ENCODE measurements around the gene TBC1D7.
A peak's percentile ranks its signal among the peaks of the same experiment; 100 is the strongest.

TBC1D7 gene

GRCh38 chr6:13360671-13361540 lies 32.6 kb upstream of the TBC1D7 start:
- no peak overlapping the region for H3K4me2 ChIP-seq
- no peak for TF ChIP-seq CTCF (conservative IDR thresholded peaks at IDR 0.05; ENCODE audit: low read depth, low read length)
- H4K20me1 ChIP-seq (ENCODE audit: insufficient read depth): no peaks in the 10 kb centered on the region
- H3K4me1 ChIP-seq (ENCODE audit: low read depth, poor library complexity, severe bottlenecking): peaks cover 26% of the 10 kb centered on the region
- H3K9ac ChIP-seq: no peak overlapping the region
- H3K79me2 ChIP-seq (ENCODE audit: insufficient read depth, low read depth): no peaks in the 10 kb centered on the region
- H3K36me3 ChIP-seq (ENCODE audit: insufficient read depth): no peaks in the 10 kb centered on the region
- H3K27ac ChIP-seq: no peak overlapping the region
- H2AFZ ChIP-seq (ENCODE audit: low read depth): no peak overlapping the region
- H3K27me3 ChIP-seq (ENCODE audit: insufficient read depth, low read depth): no peaks in the 10 kb centered on the region
- H3K4me3 ChIP-seq (IDR thresholded peaks at IDR 0.05; ENCODE audit: insufficient read depth, low read depth, low read length): no peak overlapping the region

- Histone ChIP-seq H3K79me2 (ENCODE audit: insufficient read depth, low read depth) (no peaks in the 10 kb centered on the region), H4K20me1 (ENCODE audit: insufficient read depth) (no peaks in the 10 kb centered on the region), H3K27me3 (ENCODE audit: insufficient read depth, low read depth) (no peaks in the 10 kb centered on the region), H3K9ac (no peak overlapping the region), H3K36me3 (ENCODE audit: insufficient read depth) (no peaks in the 10 kb centered on the region), H3K4me3 (IDR thresholded peaks at IDR 0.05; ENCODE audit: insufficient read depth, low read depth, low read length) (no peak overlapping the region), H2AFZ (ENCODE audit: low read depth) (no peak overlapping the region), H3K27ac (no peak overlapping the region), H3K4me2 (no peak overlapping the region), H3K4me1 (ENCODE audit: low read depth, poor library complexity, severe bottlenecking) (peaks cover 42% of the 10 kb centered on the region)
- no peak for TF ChIP-seq CTCF (conservative IDR thresholded peaks at IDR 0.05; ENCODE audit: low read depth, low read length)
Measured at GRCh38 chr6:13359287-13359686, 30.9 kb upstream of the TBC1D7 start.

GRCh38 chr6:13358511-13358910 lies 30.2 kb upstream of the TBC1D7 start:
- Histone ChIP-seq H3K36me3 (ENCODE audit: insufficient read depth) (no peaks in the 10 kb centered on the region), H3K9ac (no peak overlapping the region), H3K79me2 (ENCODE audit: insufficient read depth, low read depth) (no peaks in the 10 kb centered on the region), H4K20me1 (ENCODE audit: insufficient read depth) (no peaks in the 10 kb centered on the region), H2AFZ (ENCODE audit: low read depth) (no peak overlapping the region), H3K4me3 (IDR thresholded peaks at IDR 0.05; ENCODE audit: insufficient read depth, low read depth, low read length) (no peak overlapping the region), H3K27ac (no peak overlapping the region), H3K4me2 (no peak overlapping the region), H3K27me3 (ENCODE audit: insufficient read depth, low read depth) (no peaks in the 10 kb centered on the region), H3K4me1 (ENCODE audit: low read depth, poor library complexity, severe bottlenecking) (peaks cover 45% of the 10 kb centered on the region)
- no peak for TF ChIP-seq CTCF (conservative IDR thresholded peaks at IDR 0.05; ENCODE audit: low read depth, low read length)

- Histone ChIP-seq H3K27ac (peak overlapping the region; percentile 70), H3K4me2 (peak overlapping the region; percentile 79), H3K9ac (peak overlapping the region; percentile 28; the same call in 1 of the 2 replicates), H3K4me1 (ENCODE audit: low read depth, poor library complexity, severe bottlenecking) (peaks cover 45% of the 10 kb centered on the region), H3K79me2 (ENCODE audit: insufficient read depth, low read depth) (no peaks in the 10 kb centered on the region), H3K36me3 (ENCODE audit: insufficient read depth) (no peaks in the 10 kb centered on the region), H2AFZ (ENCODE audit: low read depth) (peak overlapping the region; percentile 43; the same call in 1 of the 2 replicates), H3K4me3 (IDR thresholded peaks at IDR 0.05; ENCODE audit: insufficient read depth, low read depth, low read length) (no peak overlapping the region), H3K27me3 (ENCODE audit: insufficient read depth, low read depth) (no peaks in the 10 kb centered on the region), H4K20me1 (ENCODE audit: insufficient read depth) (no peaks in the 10 kb centered on the region)
- TF ChIP-seq CTCF (conservative IDR thresholded peaks at IDR 0.05; ENCODE audit: low read depth, low read length): no peak
Measured at GRCh38 chr6:13357551-13358075, 29.3 kb upstream of the TBC1D7 start.
